ENCODE measurements around the gene ADARB1. TPM values are rescaled to one million over a fixed set of nuclear protein-coding genes. Genes with fewer than 3 reads are reported as not detected.

ADARB1 gene
- polyA plus RNA-seq, 4 donors = 1.1 to 8.3 (median 3.8) TPM

DNA sequence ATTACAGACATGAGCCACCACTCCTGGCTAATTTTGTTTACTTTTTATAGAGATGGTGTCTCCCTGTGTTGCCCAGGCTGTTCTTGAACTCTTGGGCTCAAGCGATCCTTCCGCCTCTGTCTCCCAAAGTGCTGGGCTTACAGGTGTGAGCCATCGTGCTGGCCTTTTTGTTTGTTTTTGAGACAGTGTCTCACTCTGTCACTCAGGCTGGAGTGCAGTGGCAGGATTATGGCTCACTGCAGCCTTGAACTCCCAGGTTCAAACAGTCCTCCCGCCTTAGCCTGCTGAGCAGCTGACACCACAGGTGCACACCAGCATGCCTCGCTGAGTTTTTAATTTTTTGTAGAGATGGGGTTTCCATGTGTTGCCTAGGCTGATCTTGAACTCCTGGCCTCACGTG lies 49.1 kb downstream of the ADARB1 start:
- Histone ChIP-seq H3K27ac (ENCODE audit: low read depth in 1 of 3, low read length in 2 of 3) (no peak overlapping the region), H3K36me3 (ENCODE audit: control insufficient read depth in 3 of 3, insufficient read depth in 2 of 3, low read depth in 1 of 3, low read length in 3 of 3) (peaks cover 0 to 6% (median 0%) of the 10 kb centered on the region in 3 donors), H3K4me3 (ENCODE audit: low read depth in 1 of 3, low read length in 3 of 3) (no peak overlapping the region), H3K27me3 (ENCODE audit: control insufficient read depth in 3 of 3, insufficient read depth in 3 of 3, low read length in 3 of 3) (no peaks in the 10 kb centered on the region), H3K4me1 (ENCODE audit: control insufficient read depth in 3 of 3, insufficient read depth in 2 of 3, low read depth in 1 of 3, low read length in 2 of 3) (no peaks in the 10 kb centered on the region), H3K9me3 (ENCODE audit: control insufficient read depth in 2 of 2, insufficient read depth in 1 of 2, low read depth in 1 of 2, low read length in 1 of 2) (peaks cover 0 to 2% of the 10 kb centered on the region in 2 donors)
- no peak for DNase-seq
- no peak for FAIRE-seq
- 81 to 88% (median 83%) methylated on average over 6 of the region's 6 CpGs for WGBS, 3 donors

GRCh38 chr21:45124596-45124995 lies 50.2 kb downstream of the ADARB1 start:
- H3K4me1 ChIP-seq (ENCODE audit: control insufficient read depth in 3 of 3, insufficient read depth in 2 of 3, low read depth in 1 of 3, low read length in 2 of 3) = peaks cover 0 to 4% (median 1%) of the 10 kb centered on the region in 3 donors
- H3K36me3 ChIP-seq (ENCODE audit: control insufficient read depth in 3 of 3, insufficient read depth in 2 of 3, low read depth in 1 of 3, low read length in 3 of 3) = peaks cover 0 to 6% (median 0%) of the 10 kb centered on the region in 3 donors
- DNase-seq (no peak), FAIRE-seq (no peak)
- no peaks in the 10 kb centered on the region for H3K9me3 ChIP-seq (ENCODE audit: control insufficient read depth in 2 of 2, insufficient read depth in 1 of 2, low read depth in 1 of 2, low read length in 1 of 2)
- 83 to 96% (median 91%) methylated on average over 6 of the region's 6 CpGs for WGBS, 3 donors
- H3K27me3 ChIP-seq (ENCODE audit: control insufficient read depth in 3 of 3, insufficient read depth in 3 of 3, low read length in 3 of 3) = no peaks in the 10 kb centered on the region
- no peak overlapping the region for H3K4me3 ChIP-seq (ENCODE audit: low read depth in 1 of 3, low read length in 3 of 3)
- no peak overlapping the region for H3K27ac ChIP-seq (ENCODE audit: low read depth in 1 of 3, low read length in 2 of 3)

DNA sequence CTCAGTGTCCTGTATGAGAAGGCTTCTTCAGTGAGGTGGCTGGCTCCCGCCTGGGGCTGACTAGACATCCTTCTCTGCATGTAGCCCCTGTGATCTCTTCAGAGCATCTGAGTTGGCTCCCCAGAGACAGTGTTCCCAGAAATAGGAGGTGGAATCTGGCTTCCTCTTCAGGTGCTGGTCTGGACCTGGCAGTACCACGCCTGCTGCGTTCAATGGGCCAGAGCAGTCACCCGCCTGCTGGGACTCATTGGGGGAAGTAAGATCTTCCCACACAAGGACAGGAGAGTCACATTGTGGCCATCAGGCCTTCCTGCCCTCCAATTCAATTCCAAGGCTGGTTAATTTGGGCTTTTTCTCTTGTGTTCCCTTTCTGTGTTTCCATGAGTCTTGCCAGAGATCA lies 51.0 kb downstream of the ADARB1 start:
- FAIRE-seq (no peak), DNase-seq (no peak)
- Histone ChIP-seq H3K4me1 (ENCODE audit: control insufficient read depth in 3 of 3, insufficient read depth in 2 of 3, low read depth in 1 of 3, low read length in 2 of 3) (peaks cover 0 to 9% (median 4%) of the 10 kb centered on the region in 3 donors), H3K4me3 (ENCODE audit: low read depth in 1 of 3, low read length in 3 of 3) (no peak overlapping the region), H3K9me3 (ENCODE audit: control insufficient read depth in 2 of 2, insufficient read depth in 1 of 2, low read depth in 1 of 2, low read length in 1 of 2) (no peaks in the 10 kb centered on the region), H3K27ac (ENCODE audit: low read depth in 1 of 3, low read length in 2 of 3) (no peak overlapping the region), H3K36me3 (ENCODE audit: control insufficient read depth in 3 of 3, insufficient read depth in 2 of 3, low read depth in 1 of 3, low read length in 3 of 3) (peaks cover 0 to 6% (median 0%) of the 10 kb centered on the region in 3 donors), H3K27me3 (ENCODE audit: control insufficient read depth in 3 of 3, insufficient read depth in 3 of 3, low read length in 3 of 3) (no peaks in the 10 kb centered on the region)
- WGBS, 3 donors = 81 to 92% (median 91%) methylated on average over 4 of the region's 4 CpGs

DNA sequence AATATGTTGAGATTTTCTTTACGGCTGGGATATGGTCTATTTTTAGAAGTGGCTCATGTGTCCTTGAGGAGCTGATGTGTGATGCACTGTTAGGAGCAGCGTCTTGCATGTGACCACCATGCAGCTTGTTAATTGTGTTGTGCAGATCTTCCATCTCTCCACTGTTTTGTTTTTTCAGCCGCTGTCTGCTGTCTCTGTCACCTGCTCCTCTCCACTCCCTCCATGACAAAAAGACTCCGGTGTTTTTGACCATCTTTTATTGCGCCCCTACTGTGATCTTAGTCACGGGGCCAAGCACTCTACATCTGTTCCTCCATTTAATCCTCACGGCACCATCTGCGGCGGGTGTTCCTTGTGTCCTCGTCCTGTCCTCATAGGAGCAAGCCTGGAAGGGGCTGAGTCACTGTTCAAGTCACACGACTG lies 51.8 kb downstream of the ADARB1 start:
- DNase-seq (no peak), FAIRE-seq (no peak)
- WGBS, 3 donors = 84 to 89% (median 88%) methylated on average over 11 of the region's 11 CpGs
- Histone ChIP-seq H3K4me3 (ENCODE audit: low read depth in 1 of 3, low read length in 3 of 3) (no peak overlapping the region), H3K27me3 (ENCODE audit: control insufficient read depth in 3 of 3, insufficient read depth in 3 of 3, low read length in 3 of 3) (no peaks in the 10 kb centered on the region), H3K27ac (ENCODE audit: low read depth in 1 of 3, low read length in 2 of 3) (no peak overlapping the region), H3K36me3 (ENCODE audit: control insufficient read depth in 3 of 3, insufficient read depth in 2 of 3, low read depth in 1 of 3, low read length in 3 of 3) (peaks cover 0 to 6% (median 0%) of the 10 kb centered on the region in 3 donors), H3K4me1 (ENCODE audit: control insufficient read depth in 3 of 3, insufficient read depth in 2 of 3, low read depth in 1 of 3, low read length in 2 of 3) (peaks cover 0 to 13% (median 4%) of the 10 kb centered on the region in 3 donors), H3K9me3 (ENCODE audit: control insufficient read depth in 2 of 2, insufficient read depth in 1 of 2, low read depth in 1 of 2, low read length in 1 of 2) (no peaks in the 10 kb centered on the region)

DNA sequence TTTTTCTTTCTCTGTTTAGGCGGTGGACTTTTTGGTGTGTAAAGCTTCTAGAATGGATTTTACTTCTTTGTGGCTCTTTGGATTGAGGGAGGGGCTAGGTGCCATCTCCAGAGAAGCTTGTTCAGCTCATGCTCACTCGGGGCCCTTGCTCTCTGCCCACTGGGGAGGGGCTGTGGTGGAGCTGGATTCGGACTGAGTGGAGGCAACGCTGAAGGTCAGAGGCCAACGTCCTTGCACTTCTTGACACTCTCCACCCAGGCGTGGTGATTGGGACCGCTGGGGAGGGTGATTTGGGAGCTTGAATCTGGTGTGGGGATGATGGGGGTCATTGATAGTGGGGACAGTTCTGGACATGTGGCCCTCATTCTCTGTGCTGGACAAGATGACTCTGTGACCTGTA lies 52.6 kb downstream of the ADARB1 start:
- no peaks in the 10 kb centered on the region for H3K27me3 ChIP-seq (ENCODE audit: control insufficient read depth in 3 of 3, insufficient read depth in 3 of 3, low read length in 3 of 3)
- no peak overlapping the region for H3K4me3 ChIP-seq (ENCODE audit: low read depth in 1 of 3, low read length in 3 of 3)
- H3K27ac ChIP-seq (ENCODE audit: low read depth in 1 of 3, low read length in 2 of 3) = no peak overlapping the region
- H3K36me3 ChIP-seq (ENCODE audit: control insufficient read depth in 3 of 3, insufficient read depth in 2 of 3, low read depth in 1 of 3, low read length in 3 of 3) = peaks cover 0 to 6% (median 0%) of the 10 kb centered on the region in 3 donors
- 78 to 86% (median 81%) methylated on average over 7 of the region's 7 CpGs for WGBS, 3 donors
- DNase-seq (no peak), FAIRE-seq (no peak)
- H3K9me3 ChIP-seq (ENCODE audit: control insufficient read depth in 2 of 2, insufficient read depth in 1 of 2, low read depth in 1 of 2, low read length in 1 of 2) = no peaks in the 10 kb centered on the region
- peaks cover 0 to 13% (median 4%) of the 10 kb centered on the region in 3 donors for H3K4me1 ChIP-seq (ENCODE audit: control insufficient read depth in 3 of 3, insufficient read depth in 2 of 3, low read depth in 1 of 3, low read length in 2 of 3)

- H3K27me3 ChIP-seq (ENCODE audit: control insufficient read depth in 3 of 3, insufficient read depth in 3 of 3, low read length in 3 of 3) = no peaks in the 10 kb centered on the region
- FAIRE-seq (no peak), DNase-seq (no peak)
- H3K36me3 ChIP-seq (ENCODE audit: control insufficient read depth in 3 of 3, insufficient read depth in 2 of 3, low read depth in 1 of 3, low read length in 3 of 3) = peaks cover 0 to 6% (median 0%) of the 10 kb centered on the region in 3 donors
- WGBS, 3 donors = 91 to 95% (median 92%) methylated on average over 13 of the region's 13 CpGs
- H3K9me3 ChIP-seq (ENCODE audit: control insufficient read depth in 2 of 2, insufficient read depth in 1 of 2, low read depth in 1 of 2, low read length in 1 of 2) = no peaks in the 10 kb centered on the region
- no peak overlapping the region for H3K4me3 ChIP-seq (ENCODE audit: low read depth in 1 of 3, low read length in 3 of 3)
- H3K4me1 ChIP-seq (ENCODE audit: control insufficient read depth in 3 of 3, insufficient read depth in 2 of 3, low read depth in 1 of 3, low read length in 2 of 3) = peaks cover 0 to 13% (median 4%) of the 10 kb centered on the region in 3 donors
- no peak overlapping the region for H3K27ac ChIP-seq (ENCODE audit: low read depth in 1 of 3, low read length in 2 of 3)
Observed at GRCh38 chr21:45127937-45128336, 53.6 kb downstream of the ADARB1 start.

GRCh38 chr21:45128613-45129188 lies 54.3 kb downstream of the ADARB1 start:
- 65 to 70% (median 67%) methylated on average over 9 of the region's 9 CpGs for WGBS, 3 donors

GRCh38 chr21:45129189-45129923 lies 55.0 kb downstream of the ADARB1 start:
- H3K36me3 ChIP-seq (ENCODE audit: control insufficient read depth in 3 of 3, insufficient read depth in 2 of 3, low read depth in 1 of 3, low read length in 3 of 3) = peaks cover 0 to 6% (median 0%) of the 10 kb centered on the region in 3 donors
- no peaks in the 10 kb centered on the region for H3K27me3 ChIP-seq (ENCODE audit: control insufficient read depth in 3 of 3, insufficient read depth in 3 of 3, low read length in 3 of 3)
- FAIRE-seq = no peak
- peak overlapping the region in 2 of 3 donors; percentile 24 to 67 for H3K27ac ChIP-seq (ENCODE audit: low read depth in 1 of 3, low read length in 2 of 3)
- WGBS, 3 donors = 78 to 86% (median 82%) methylated on average over 19 of the region's 19 CpGs
- no peak for DNase-seq
- H3K4me1 ChIP-seq (ENCODE audit: control insufficient read depth in 3 of 3, insufficient read depth in 2 of 3, low read depth in 1 of 3, low read length in 2 of 3) = peaks cover 0 to 13% (median 4%) of the 10 kb centered on the region in 3 donors
- no peaks in the 10 kb centered on the region for H3K9me3 ChIP-seq (ENCODE audit: control insufficient read depth in 2 of 2, insufficient read depth in 1 of 2, low read depth in 1 of 2, low read length in 1 of 2)
- H3K4me3 ChIP-seq (ENCODE audit: low read depth in 1 of 3, low read length in 3 of 3) = no peak overlapping the region

More at GRCh38 chr21:45128613-45129188, 54.3 kb downstream of the ADARB1 start:
- Histone ChIP-seq H3K9me3 (ENCODE audit: control insufficient read depth in 2 of 2, insufficient read depth in 1 of 2, low read depth in 1 of 2, low read length in 1 of 2) (no peaks in the 10 kb centered on the region), H3K36me3 (ENCODE audit: control insufficient read depth in 3 of 3, insufficient read depth in 2 of 3, low read depth in 1 of 3, low read length in 3 of 3) (peaks cover 0 to 6% (median 0%) of the 10 kb centered on the region in 3 donors), H3K4me3 (ENCODE audit: low read depth in 1 of 3, low read length in 3 of 3) (no peak overlapping the region), H3K27ac (ENCODE audit: low read depth in 1 of 3, low read length in 2 of 3) (no peak overlapping the region), H3K27me3 (ENCODE audit: control insufficient read depth in 3 of 3, insufficient read depth in 3 of 3, low read length in 3 of 3) (no peaks in the 10 kb centered on the region), H3K4me1 (ENCODE audit: control insufficient read depth in 3 of 3, insufficient read depth in 2 of 3, low read depth in 1 of 3, low read length in 2 of 3) (peaks cover 0 to 13% (median 4%) of the 10 kb centered on the region in 3 donors)
- FAIRE-seq = no peak
- peak; percentile 56 to 72 for DNase-seq
